Skeletal muscle tissue (tissue), 4 donors: ENCODE results near the gene ZFTA. TPM values are rescaled to one million over a fixed set of nuclear protein-coding genes. Genes with fewer than 3 reads are reported as not detected.

ENCODE experiments used
- H3K27ac ChIP-seq: one replicate; pipeline ENCODE4 v1.7.0; 2013; ENCODE audit warnings: mild to moderate bottlenecking, low read depth, low read length, inconsistent platforms
- H3K27me3 ChIP-seq, 3 donors: one replicate each; pipeline ENCODE4 v1.7.0; 2013; ENCODE audit warnings: low read length in 3 of 3; ENCODE audit not compliant: control insufficient read depth in 3 of 3, insufficient read depth in 3 of 3
- H3K36me3 ChIP-seq, 3 donors: one replicate each; pipeline ENCODE4 v1.7.0; 2013; ENCODE audit warnings: low read length in 3 of 3; ENCODE audit not compliant: control insufficient read depth in 3 of 3, insufficient read depth in 3 of 3
- H3K4me1 ChIP-seq, 3 donors: one replicate each; pipeline ENCODE4 v1.7.0; 2013; ENCODE audit warnings: low read length in 3 of 3, mild to moderate bottlenecking in 3 of 3; ENCODE audit not compliant: control insufficient read depth in 3 of 3, insufficient read depth in 3 of 3
- H3K4me3 ChIP-seq, 3 donors: one replicate each; pipeline ENCODE4 v1.7.0; 2013; ENCODE audit warnings: low read length in 3 of 3
- H3K9ac ChIP-seq, 3 donors: one replicate each; pipeline ENCODE4 v1.7.0; 2013; ENCODE audit warnings: low read length in 3 of 3, mild to moderate bottlenecking in 3 of 3, moderate library complexity in 2 of 3, low read depth in 1 of 3
- H3K9me3 ChIP-seq, 3 donors: one replicate each; pipeline ENCODE4 v1.7.0; 2013; ENCODE audit warnings: low read length in 3 of 3; ENCODE audit not compliant: control insufficient read depth in 3 of 3
- total RNA-seq: library from RNA; depleted of rRNA; stranded (reverse); fragments of >200 nt; gene quantifications from one replicate; pipeline ENCODE4 v1.2.3, GENCODE V29; 2014
- donor health status: Osteomylitis.

Gene ZFTA
- total RNA-seq, 1 donor from 2014 or later, result 15.7 TPM

DNA sequence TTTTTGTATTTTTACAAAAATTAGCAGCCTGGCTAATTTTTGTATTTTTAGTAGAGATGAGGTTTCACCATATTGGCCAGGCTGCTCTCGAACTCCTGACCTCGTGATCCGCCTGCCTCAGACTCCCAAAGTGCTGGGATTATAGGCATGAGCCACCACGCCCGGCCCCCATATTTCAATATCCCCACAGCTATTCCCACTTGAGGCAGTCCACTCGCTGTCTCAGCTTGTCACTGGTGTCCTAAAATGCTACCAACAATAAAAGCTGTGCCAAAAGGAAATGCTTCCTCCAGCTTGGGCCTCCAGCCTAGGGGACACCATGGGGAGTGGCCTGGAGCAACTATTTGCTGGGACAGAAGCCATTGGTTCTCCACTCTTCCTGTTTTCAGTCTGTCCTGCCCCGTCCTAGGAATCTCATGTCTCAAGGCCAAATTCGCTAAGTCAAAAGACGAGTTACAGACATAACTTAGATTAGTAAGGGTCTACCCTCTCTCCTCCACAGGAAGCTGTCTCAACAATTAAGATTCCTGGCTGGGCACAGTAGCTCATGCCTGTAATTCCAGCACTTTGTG lies 37.4 kb upstream of the ZFTA start:
- H3K4me3 ChIP-seq, result no peak overlapping the region
- H3K27me3 ChIP-seq, result no peaks in the 10 kb centered on the region
- no peaks in the 10 kb centered on the region for H3K4me1 ChIP-seq
- no peak overlapping the region for H3K9ac ChIP-seq
- H3K27ac ChIP-seq, result no peak overlapping the region
- H3K36me3 ChIP-seq, result no peaks in the 10 kb centered on the region
- H3K9me3 ChIP-seq, result no peaks in the 10 kb centered on the region

DNA sequence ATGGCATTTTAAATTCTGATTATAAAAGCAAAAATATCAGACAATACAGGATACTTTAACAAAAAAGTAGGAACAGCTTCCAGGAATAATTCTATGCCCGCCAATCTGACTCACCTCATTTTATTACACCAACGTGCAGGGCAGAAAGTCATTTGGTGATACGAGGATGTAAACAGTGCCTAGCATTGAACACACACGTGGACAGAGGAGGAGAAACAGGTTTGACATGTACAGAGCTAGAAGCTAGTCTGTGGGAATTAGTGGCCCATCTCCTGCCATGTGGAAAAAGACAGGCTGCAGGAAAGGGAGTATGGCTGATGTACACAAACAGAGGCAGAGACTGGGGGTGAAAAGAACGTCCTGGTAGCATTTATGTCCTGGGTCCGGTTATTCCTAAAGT lies 35.7 kb upstream of the ZFTA start:
- Histone ChIP-seq H3K9me3 (no peaks in the 10 kb centered on the region), H3K4me3 (no peak overlapping the region), H3K4me1 (no peaks in the 10 kb centered on the region), H3K27ac (no peak overlapping the region), H3K27me3 (no peaks in the 10 kb centered on the region), H3K9ac (no peak overlapping the region), H3K36me3 (no peaks in the 10 kb centered on the region)

DNA sequence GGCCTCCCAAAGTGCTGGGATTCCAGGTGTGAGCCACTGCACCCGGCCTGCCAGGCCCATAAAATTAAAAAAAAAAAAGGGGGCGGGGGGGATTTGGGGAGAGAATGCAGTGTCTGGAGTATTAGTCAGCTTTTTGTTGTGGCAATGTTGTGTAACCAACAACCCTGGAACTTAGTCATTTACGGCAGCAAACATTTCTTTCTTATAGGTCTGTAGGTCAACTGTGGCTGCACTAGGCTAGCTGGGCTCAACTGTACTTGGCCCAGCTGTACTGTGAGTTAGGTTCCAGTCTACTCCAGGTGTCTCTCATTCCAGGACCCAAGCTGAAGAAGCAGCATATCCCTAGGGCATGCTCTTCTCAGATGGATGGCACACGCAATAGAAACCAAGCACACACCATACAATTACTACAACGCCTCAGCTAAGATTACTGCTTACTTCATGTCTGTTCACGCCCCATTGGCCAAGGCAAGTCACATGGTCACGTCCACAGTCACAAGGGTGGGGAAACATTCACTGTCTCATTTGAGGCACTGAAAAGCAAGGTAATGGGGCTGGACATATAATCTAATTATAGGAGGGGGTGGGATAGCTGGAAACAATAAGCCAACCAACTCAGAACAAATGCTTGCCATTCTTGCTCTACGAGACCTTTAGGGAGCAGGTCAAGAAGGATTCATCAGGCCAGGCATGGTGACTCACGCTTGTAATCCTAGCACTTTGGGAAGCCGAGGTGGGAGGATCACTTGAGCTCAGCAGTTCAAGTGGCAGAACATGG lies 34.3 kb upstream of the ZFTA start:
- H3K4me1 ChIP-seq, result no peaks in the 10 kb centered on the region

DNA sequence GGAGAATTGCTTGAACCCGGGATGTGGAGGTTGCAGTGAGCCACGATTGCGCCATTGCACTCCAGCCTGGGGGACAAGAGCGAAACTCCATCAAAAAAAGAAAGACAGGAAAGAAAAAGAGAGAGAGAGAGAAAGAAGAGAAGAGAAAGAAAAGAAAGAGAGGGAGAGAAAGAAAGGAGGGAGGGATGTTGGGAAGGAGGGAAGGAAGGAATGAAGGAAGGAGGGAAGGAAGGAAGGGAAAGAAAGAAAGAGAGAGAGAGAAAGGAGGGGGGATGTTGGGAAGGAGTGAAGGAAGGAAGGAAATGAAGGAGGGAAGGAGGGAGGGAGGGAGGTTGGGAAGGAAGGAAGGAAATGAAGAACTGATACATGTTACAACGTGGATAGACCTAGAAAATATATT lies 32.3 kb upstream of the ZFTA start:
- peaks cover 0 to 4% (median 0%) of the 10 kb centered on the region in 3 donors for H3K27me3 ChIP-seq
- no peaks in the 10 kb centered on the region for H3K36me3 ChIP-seq
- no peak overlapping the region for H3K9ac ChIP-seq
- H3K4me3 ChIP-seq, result no peak overlapping the region
- H3K4me1 ChIP-seq, result no peaks in the 10 kb centered on the region
- H3K9me3 ChIP-seq, result no peaks in the 10 kb centered on the region
- H3K27ac ChIP-seq, result no peak overlapping the region

More for the DNA sequence above, 34.3 kb upstream of the ZFTA start:
- Histone ChIP-seq H3K36me3 (no peaks in the 10 kb centered on the region), H3K4me3 (no peak overlapping the region), H3K27ac (no peak overlapping the region), H3K27me3 (no peaks in the 10 kb centered on the region), H3K9ac (no peak overlapping the region), H3K9me3 (no peaks in the 10 kb centered on the region)

DNA sequence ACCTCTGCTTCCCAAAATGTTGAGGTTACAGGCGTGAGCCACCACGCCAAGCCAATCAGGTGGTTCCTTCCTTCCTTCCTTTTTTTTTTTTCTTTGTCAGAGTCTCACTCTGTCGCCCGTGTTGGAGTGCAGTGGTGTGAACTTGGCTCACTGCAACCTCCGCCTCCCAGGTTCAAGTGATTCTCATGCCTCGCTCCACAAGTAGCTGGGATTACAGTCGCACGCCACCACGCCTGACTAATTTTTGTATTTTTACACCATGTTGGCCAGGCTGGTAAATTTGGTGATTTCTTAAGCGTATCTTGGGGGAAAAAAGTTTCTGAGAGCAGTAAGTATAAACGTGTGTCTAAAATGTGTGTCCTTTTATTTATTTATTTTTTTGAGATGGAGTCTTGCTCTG lies 26.5 kb upstream of the ZFTA start:
- Histone ChIP-seq H3K9me3 (no peaks in the 10 kb centered on the region), H3K27ac (no peak overlapping the region), H3K4me1 (no peaks in the 10 kb centered on the region), H3K27me3 (peaks cover 0 to 4% (median 0%) of the 10 kb centered on the region in 3 donors), H3K4me3 (no peak overlapping the region), H3K36me3 (no peaks in the 10 kb centered on the region), H3K9ac (no peak overlapping the region)

DNA sequence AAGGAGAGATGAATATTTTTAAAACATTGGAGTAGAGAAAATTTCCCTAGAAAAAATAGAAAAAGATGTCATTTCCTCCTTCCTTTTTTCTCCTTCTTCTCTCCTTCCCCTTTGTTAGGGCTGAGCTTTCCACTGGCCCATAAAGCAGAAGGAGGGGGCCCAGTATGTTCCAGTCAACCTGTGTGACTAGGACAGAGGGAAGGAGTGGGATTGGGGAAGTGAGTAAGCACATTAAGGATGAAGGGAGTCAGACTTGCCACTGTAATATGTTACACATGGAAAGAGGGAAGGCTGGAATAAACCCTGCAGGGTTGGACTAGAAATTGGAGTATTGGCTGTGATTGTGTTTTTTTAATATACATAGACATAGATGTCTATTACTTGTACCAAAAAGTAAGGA lies 24.6 kb upstream of the ZFTA start:
- H3K36me3 ChIP-seq, result no peaks in the 10 kb centered on the region
- no peak overlapping the region for H3K4me3 ChIP-seq
- H3K4me1 ChIP-seq, result no peaks in the 10 kb centered on the region
- H3K9me3 ChIP-seq, result no peaks in the 10 kb centered on the region
- peaks cover 0 to 4% (median 0%) of the 10 kb centered on the region in 3 donors for H3K27me3 ChIP-seq
- H3K9ac ChIP-seq, result no peak overlapping the region
- H3K27ac ChIP-seq, result no peak overlapping the region

DNA sequence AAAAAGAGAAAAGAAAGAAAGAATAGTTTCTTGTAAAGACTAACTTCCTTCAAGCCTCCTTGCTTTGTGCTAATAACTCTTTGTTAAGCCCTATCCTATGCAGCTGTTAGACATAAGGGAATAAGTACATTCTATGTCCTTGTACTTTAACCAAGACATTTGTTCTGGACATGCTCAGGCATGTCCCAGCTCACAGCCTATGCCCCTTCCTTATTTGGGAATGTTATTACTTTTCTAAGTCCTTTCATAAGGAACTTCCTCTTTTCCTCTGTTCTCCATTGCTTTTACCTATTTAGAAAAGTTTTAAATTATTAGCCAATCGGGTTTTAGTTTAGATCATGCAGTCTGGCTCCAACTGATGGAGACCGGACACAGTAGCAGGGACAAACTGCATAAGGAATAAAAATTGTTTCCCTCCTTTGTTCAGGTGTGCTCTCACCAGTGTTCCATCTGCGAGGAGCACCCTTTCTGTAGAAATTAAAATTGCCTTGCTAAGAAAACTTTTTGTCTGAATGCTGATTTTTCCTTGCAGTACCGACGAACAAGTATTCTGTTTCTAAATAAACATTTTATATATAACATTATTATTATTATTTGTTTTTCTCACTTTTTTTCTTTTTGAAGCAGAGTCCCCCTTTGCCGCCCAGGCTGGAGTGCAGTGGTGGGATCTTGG lies 23.1 kb upstream of the ZFTA start:
- H3K27ac ChIP-seq, result no peak overlapping the region
- H3K9ac ChIP-seq, result no peak overlapping the region
- no peaks in the 10 kb centered on the region for H3K4me1 ChIP-seq
- H3K36me3 ChIP-seq, result no peaks in the 10 kb centered on the region
- no peaks in the 10 kb centered on the region for H3K27me3 ChIP-seq
- H3K9me3 ChIP-seq, result no peaks in the 10 kb centered on the region
- H3K4me3 ChIP-seq, result no peak overlapping the region

DNA sequence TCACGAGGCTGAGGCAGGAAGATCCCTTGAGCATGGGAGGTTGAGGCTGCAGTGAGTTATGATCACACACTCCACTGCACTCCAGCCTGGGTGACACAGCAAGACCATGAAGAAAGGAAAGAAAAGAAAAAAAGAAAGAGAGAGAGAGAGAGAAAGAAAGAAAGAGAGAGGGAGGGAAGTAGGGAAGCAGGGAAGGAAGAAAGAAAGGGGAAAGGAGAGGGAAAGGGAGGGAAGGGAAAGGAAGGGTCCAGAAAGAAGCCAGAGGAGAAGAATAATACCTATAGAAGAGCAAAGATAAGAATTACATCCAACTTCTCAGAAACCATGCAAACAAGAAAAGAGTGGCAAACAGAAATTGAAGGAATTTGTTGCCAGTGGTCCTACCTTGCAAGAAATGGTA lies 17.2 kb upstream of the ZFTA start:
- Histone ChIP-seq H3K36me3 (no peaks in the 10 kb centered on the region), H3K27ac (no peak overlapping the region), H3K9me3 (no peaks in the 10 kb centered on the region), H3K4me3 (no peak overlapping the region), H3K27me3 (no peaks in the 10 kb centered on the region), H3K9ac (no peak overlapping the region), H3K4me1 (no peaks in the 10 kb centered on the region)

DNA sequence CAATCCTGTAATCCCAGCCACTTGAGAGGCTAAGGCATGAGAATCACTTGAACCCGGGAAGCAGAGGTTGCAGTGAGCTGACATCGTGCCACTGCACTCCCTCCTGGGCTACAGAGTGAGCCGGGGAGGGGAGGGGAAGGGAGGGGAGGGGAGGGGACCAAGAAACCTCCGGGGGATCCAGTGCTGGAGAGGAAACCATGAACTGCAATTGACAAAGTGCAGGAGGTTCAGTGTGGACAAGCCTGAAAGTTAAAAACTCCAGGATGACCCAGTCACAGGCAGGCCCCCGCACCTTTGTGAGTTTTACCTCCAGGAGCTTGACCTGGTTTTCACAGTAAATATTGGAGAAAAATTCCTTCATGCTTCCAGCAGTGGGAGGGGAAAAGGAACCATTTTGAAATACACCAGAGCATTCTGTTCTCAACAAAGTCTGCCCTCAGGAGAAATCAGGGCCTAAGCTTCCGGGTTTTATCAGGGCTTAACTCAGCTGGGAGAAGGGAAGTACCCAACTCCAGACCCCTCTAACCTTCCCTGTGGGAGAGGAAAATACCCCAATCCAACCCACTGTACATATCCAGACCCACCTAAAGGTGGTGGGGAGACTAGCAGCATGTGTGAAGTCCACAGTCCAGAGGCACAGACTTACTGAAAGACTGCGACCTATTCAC lies 15.5 kb upstream of the ZFTA start:
- no peak overlapping the region for H3K9ac ChIP-seq
- H3K4me3 ChIP-seq, result no peak overlapping the region
- H3K36me3 ChIP-seq, result no peaks in the 10 kb centered on the region
- no peaks in the 10 kb centered on the region for H3K27me3 ChIP-seq
- H3K27ac ChIP-seq, result no peak overlapping the region
- no peaks in the 10 kb centered on the region for H3K4me1 ChIP-seq
- no peaks in the 10 kb centered on the region for H3K9me3 ChIP-seq

DNA sequence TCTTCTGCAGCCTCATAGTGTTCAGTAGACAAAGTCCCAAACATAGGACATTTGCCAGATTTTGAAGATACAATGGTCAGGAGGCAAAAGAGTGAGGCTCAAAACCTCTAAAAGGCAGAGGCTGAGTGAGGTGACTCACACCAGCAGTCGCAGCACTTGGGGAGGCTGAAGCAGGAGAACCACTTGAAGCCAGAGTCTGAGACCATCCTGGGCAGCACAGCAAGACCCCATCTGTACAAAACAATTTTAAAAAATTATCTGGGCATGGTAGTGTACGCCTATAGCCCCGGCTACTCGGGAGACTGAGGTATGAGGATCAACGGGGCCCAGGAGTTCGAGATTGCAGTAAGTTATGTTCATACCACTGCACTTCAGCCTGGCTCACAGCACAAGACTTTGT lies 14.2 kb upstream of the ZFTA start:
- no peaks in the 10 kb centered on the region for H3K27me3 ChIP-seq
- H3K4me1 ChIP-seq, result no peaks in the 10 kb centered on the region
- H3K9ac ChIP-seq, result no peak overlapping the region
- H3K9me3 ChIP-seq, result no peaks in the 10 kb centered on the region
- H3K27ac ChIP-seq, result no peak overlapping the region
- H3K4me3 ChIP-seq, result no peak overlapping the region
- no peaks in the 10 kb centered on the region for H3K36me3 ChIP-seq
